ENCODE results near the gene B3GNT9. TPM values are rescaled to one million over a fixed set of nuclear protein-coding genes. Genes with fewer than 3 reads are reported as not detected.
A peak's percentile ranks its signal among the peaks of the same experiment; 100 is the strongest.

B3GNT9 gene
- total RNA-seq, 1 donor from 2014 or later = 40.7 TPM

DNA sequence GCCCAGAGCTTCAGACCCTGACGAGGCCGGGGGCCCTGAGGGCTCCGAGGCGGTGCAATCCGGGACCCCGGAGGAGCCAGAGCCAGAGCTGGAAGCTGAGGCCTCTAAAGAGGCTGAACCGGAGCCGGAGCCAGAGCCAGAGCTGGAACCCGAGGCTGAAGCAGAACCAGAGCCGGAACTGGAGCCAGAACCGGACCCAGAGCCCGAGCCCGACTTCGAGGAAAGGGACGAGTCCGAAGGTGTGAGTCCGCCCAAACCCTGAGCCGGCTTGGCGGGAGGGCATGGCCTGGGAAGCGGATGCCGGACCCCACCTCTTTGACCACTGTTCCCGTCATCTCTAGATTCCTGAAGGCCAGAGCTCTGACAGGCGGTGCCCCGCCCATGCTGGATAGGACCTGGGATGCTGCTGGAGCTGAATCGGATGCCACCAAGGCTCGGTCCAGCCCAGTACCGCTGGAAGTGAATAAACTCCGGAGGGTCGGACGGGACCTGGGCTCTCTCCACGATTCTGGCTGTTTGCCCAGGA is 24.0 kb upstream of the B3GNT9 start:
- intact Hi-C loops (cut with DNase I) = loop anchor here (1.0 kb wide), 2 partner anchors 9 to 15 kb away; partner anchors contain the start of genes FBXL8, MATCAP1 and TRADD
- Histone ChIP-seq H3K9me3 (no peaks in the 10 kb centered on the region), H3K4me1 (peaks cover 17 to 34% of the 10 kb centered on the region in 2 donors), H3K27me3 (no peaks in the 10 kb centered on the region), H3K27ac (peak overlapping the region; percentile 93 to 95), H3K4me3 (peak overlapping the region; percentile 49 to 67), H3K36me3 (no peaks in the 10 kb centered on the region)
- no peak for DNase-seq (ENCODE audit: low spot score in 2 of 2)
- TF ChIP-seq, protein P1, sequence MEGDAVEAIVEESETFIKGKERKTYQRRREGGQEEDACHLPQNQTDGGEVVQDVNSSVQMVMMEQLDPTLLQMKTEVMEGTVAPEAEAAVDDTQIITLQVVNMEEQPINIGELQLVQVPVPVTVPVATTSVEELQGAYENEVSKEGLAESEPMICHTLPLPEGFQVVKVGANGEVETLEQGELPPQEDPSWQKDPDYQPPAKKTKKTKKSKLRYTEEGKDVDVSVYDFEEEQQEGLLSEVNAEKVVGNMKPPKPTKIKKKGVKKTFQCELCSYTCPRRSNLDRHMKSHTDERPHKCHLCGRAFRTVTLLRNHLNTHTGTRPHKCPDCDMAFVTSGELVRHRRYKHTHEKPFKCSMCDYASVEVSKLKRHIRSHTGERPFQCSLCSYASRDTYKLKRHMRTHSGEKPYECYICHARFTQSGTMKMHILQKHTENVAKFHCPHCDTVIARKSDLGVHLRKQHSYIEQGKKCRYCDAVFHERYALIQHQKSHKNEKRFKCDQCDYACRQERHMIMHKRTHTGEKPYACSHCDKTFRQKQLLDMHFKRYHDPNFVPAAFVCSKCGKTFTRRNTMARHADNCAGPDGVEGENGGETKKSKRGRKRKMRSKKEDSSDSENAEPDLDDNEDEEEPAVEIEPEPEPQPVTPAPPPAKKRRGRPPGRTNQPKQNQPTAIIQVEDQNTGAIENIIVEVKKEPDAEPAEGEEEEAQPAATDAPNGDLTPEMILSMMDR (IDR thresholded peaks at IDR 0.05) = no peak

DNA sequence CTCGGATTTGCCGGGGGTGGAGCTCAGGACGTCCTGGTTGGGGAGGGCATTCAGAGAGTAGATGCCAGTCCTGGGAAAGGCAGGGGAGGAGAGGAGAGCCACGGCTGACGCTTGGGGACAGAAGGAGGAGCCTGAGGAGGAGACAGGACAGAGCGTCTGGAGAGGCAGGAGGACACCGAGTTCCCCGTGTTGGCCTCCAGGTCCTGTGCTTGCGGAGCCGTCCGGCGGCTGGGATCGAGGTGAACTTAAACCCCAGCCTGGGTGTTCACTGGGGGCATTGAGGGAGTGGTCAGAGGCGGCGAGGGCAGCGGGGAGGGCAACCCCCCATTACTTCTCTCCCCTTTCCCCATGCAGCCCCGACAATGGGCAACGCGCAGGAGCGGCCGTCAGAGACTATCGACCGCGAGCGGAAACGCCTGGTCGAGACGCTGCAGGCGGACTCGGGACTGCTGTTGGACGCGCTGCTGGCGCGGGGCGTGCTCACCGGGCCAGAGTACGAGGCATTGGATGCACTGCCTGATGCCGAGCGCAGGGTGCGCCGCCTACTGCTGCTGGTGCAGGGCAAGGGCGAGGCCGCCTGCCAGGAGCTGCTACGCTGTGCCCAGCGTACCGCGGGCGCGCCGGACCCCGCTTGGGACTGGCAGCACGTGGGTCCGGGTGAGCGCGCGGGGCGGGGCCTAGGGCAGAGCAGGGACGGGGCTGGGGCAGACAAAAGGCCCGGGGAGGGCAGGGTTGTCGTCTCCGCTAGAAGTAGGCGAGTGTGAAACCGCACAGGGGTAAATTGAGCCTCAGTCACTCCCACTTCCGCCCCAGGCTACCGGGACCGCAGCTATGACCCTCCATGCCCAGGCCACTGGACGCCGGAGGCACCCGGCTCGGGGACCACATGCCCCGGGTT is 23.3 kb upstream of the B3GNT9 start:
- H3K27ac ChIP-seq = peak overlapping the region; percentile 93 to 95
- H3K36me3 ChIP-seq = no peaks in the 10 kb centered on the region
- TF ChIP-seq, protein P1 (IDR thresholded peaks at IDR 0.05) = peak; percentile 19 to 48 (median 34)
- H3K9me3 ChIP-seq = no peaks in the 10 kb centered on the region
- no peaks in the 10 kb centered on the region for H3K27me3 ChIP-seq
- DNase-seq (ENCODE audit: low spot score in 2 of 2) = peak; percentile 84 to 96
- intact Hi-C loops (cut with DNase I) = loop anchor here (1.0 kb wide), 2 partner anchors 9 to 15 kb away; partner anchors contain the start of genes FBXL8, MATCAP1 and TRADD
- peak overlapping the region; percentile 49 to 67 for H3K4me3 ChIP-seq
- H3K4me1 ChIP-seq = peaks cover 24 to 41% of the 10 kb centered on the region in 2 donors

DNA sequence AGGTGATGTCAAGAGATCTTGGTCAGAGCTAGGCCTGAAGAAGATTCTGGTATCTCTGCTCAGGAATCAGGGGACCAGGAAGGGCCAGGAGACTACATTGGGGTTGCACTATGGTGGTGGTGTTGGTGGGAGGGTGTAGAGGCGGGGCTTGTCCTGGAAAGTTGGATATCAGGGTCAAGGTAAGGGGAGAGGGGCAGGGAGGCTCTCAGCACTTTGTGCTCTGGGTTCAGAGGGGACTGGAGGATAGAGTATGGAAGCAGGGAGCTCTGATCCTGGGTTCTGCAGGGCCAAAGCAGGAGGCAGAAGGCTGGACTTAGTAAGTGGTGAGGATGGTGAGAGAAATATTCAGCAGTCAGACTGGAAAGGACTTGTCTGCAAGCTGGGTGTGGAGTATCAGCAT is 22.5 kb upstream of the B3GNT9 start:
- Histone ChIP-seq H3K4me3 (peak overlapping the region; percentile 49 to 67), H3K9me3 (no peaks in the 10 kb centered on the region), H3K27ac (peak overlapping the region; percentile 93 to 95), H3K27me3 (no peaks in the 10 kb centered on the region), H3K36me3 (no peaks in the 10 kb centered on the region), H3K4me1 (peaks cover 25 to 36% of the 10 kb centered on the region in 2 donors)
- TF ChIP-seq, protein P1 (IDR thresholded peaks at IDR 0.05) = no peak
- DNase-seq (ENCODE audit: low spot score in 2 of 2) = no peak
- intact Hi-C loops (cut with DNase I) = no loop called here

DNA sequence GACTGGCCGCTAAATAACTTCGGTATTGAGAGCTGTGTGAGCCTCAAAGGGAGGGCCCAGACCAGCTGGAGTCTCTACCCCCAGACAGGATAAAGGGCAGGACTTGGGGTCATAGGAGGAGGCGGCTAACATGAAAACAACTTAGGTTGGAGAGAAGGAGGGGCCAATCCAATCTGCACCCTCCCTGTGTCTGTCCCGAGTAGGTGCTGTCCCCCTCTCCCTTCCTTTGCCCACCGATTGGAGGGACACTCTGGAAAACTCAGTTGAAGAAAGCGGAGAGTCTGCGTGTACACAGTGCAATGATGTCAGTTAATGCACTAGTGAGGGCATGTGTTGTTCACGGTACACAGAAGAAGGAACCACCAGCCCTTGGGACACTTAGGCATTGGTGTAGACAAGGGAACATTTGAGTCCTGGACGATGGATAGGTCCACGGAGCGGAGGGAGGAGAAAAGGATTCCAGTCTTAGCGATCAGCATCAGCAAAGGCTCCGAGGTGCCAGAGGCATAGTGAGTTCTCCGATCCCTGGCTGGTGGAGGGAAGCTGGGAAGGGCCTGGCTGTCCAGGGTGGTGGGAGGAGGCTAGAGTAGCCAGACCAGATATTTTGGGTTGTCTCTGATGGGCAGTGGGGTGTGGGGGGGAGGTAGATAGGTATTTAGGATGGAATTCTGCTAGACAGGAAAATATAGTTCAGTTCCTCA is 20.3 kb upstream of the B3GNT9 start:
- Histone ChIP-seq H3K9me3 (no peaks in the 10 kb centered on the region), H3K27ac (peak overlapping the region; percentile 91 to 93), H3K4me3 (peak overlapping the region; percentile 57 to 64), H3K4me1 (peaks cover 19 to 29% of the 10 kb centered on the region in 2 donors), H3K36me3 (no peaks in the 10 kb centered on the region), H3K27me3 (no peaks in the 10 kb centered on the region)
- TF ChIP-seq, protein P1 (IDR thresholded peaks at IDR 0.05) = no peak
- no peak for DNase-seq (ENCODE audit: low spot score in 2 of 2)
- intact Hi-C loops (cut with DNase I) = no loop called here

- Histone ChIP-seq H3K9me3 (no peaks in the 10 kb centered on the region), H3K4me1 (peaks cover 20 to 34% of the 10 kb centered on the region in 2 donors), H3K27ac (peak within 1 kb of the TSS; percentile 91 to 93), H3K36me3 (no peaks in the 10 kb centered on the region), H3K4me3 (peak within 1 kb of the TSS; percentile 57 to 64), H3K27me3 (no peaks in the 10 kb centered on the region)
- intact Hi-C loops (cut with DNase I) = no loop called here
- TF ChIP-seq, protein P1 (IDR thresholded peaks at IDR 0.05) = no peak
- peak; percentile 67 to 93 for DNase-seq (ENCODE audit: low spot score in 2 of 2)
Measured at GRCh38 chr16:67170168-67170948, 19.6 kb upstream of the B3GNT9 start, which contains the start of gene NOL3. NOL3 (plus strand) TSS chr16:67170538.

Measured in ascending aorta (tissue), 2 donors.